ENCODE measurements around the gene GJA3. TPM values are rescaled to one million over a fixed set of nuclear protein-coding genes. Genes with fewer than 3 reads are reported as not detected.
A peak's percentile ranks its signal among the peaks of the same experiment; 100 is the strongest.

The GJA3 gene
- total RNA-seq, 4 donors from 2014 or later = under 0.01 TPM; not detected in 3

DNA sequence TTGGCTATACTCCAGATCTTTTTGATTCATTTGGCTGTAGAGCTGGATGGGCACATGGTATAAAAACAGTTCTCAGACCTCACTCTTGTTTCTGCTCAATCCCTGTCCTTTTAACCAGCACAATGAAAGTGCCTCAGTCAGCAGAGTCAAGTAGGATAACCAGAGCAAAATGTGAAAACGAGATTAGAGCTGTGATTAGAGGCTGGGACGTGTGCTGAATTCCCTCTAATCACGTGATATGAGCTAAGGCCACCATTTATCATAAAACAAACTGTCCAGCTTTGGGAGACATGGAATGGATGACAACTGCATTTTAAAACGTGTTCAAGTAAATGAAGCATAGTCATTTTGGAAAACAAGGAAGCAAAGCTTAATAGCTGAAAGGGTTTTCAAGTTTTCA, 54.1 kb downstream of the GJA3 start:
- 17 to 26% methylated on average over 4 of the region's 4 CpGs for WGBS, 2 donors
- TF ChIP-seq POLR2A (IDR thresholded peaks at IDR 0.05) (no peak), EP300 (IDR thresholded peaks at IDR 0.05) (no peak)
- TF ChIP-seq, protein P1, sequence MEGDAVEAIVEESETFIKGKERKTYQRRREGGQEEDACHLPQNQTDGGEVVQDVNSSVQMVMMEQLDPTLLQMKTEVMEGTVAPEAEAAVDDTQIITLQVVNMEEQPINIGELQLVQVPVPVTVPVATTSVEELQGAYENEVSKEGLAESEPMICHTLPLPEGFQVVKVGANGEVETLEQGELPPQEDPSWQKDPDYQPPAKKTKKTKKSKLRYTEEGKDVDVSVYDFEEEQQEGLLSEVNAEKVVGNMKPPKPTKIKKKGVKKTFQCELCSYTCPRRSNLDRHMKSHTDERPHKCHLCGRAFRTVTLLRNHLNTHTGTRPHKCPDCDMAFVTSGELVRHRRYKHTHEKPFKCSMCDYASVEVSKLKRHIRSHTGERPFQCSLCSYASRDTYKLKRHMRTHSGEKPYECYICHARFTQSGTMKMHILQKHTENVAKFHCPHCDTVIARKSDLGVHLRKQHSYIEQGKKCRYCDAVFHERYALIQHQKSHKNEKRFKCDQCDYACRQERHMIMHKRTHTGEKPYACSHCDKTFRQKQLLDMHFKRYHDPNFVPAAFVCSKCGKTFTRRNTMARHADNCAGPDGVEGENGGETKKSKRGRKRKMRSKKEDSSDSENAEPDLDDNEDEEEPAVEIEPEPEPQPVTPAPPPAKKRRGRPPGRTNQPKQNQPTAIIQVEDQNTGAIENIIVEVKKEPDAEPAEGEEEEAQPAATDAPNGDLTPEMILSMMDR (IDR thresholded peaks at IDR 0.05) = no peak

GRCh38 chr13:20105161-20105689, 55.6 kb downstream of the GJA3 start:
- no peak for TF ChIP-seq EP300 (IDR thresholded peaks at IDR 0.05)
- no peak for TF ChIP-seq POLR2A (IDR thresholded peaks at IDR 0.05)
- TF ChIP-seq, protein P1 (IDR thresholded peaks at IDR 0.05) = no peak
- H3K4me3 ChIP-seq = no peak overlapping the region
- no peak for DNase-seq (ENCODE audit: low spot score in 2 of 2)
- no peak overlapping the region for H3K27ac ChIP-seq
- peaks cover 0 to 30% of the 10 kb centered on the region in 2 donors for H3K27me3 ChIP-seq
- H3K4me1 ChIP-seq = peaks cover 0 to 4% (median 0%) of the 10 kb centered on the region in 4 donors
- WGBS, 2 donors = 87 to 88% methylated on average over 13 of the region's 13 CpGs
- no peaks in the 10 kb centered on the region for H3K36me3 ChIP-seq
- H3K9me3 ChIP-seq = no peaks in the 10 kb centered on the region

More for the DNA sequence above, 54.1 kb downstream of the GJA3 start:
- Histone ChIP-seq H3K36me3 (no peaks in the 10 kb centered on the region), H3K4me3 (no peak overlapping the region), H3K9me3 (no peaks in the 10 kb centered on the region), H3K4me1 (peaks cover 0 to 4% (median 0%) of the 10 kb centered on the region in 4 donors), H3K27me3 (peaks cover 0 to 24% of the 10 kb centered on the region in 2 donors), H3K27ac (no peak overlapping the region)
- no peak for DNase-seq (ENCODE audit: low spot score in 2 of 2)

- H3K27ac ChIP-seq = no peak overlapping the region
- TF ChIP-seq EP300 (IDR thresholded peaks at IDR 0.05) (no peak), POLR2A (IDR thresholded peaks at IDR 0.05) (no peak)
- TF ChIP-seq, protein P1 (IDR thresholded peaks at IDR 0.05) = no peak
- H3K4me3 ChIP-seq = no peak overlapping the region
- H3K27me3 ChIP-seq = peaks cover 0 to 43% of the 10 kb centered on the region in 2 donors
- WGBS, 2 donors = 49 to 57% methylated on average over 9 of the region's 9 CpGs
- H3K36me3 ChIP-seq = no peaks in the 10 kb centered on the region
- peaks cover 0 to 4% (median 0%) of the 10 kb centered on the region in 4 donors for H3K4me1 ChIP-seq
- peak in 1 of 2 donors; percentile 11 for DNase-seq (ENCODE audit: low spot score in 2 of 2)
- H3K9me3 ChIP-seq = no peaks in the 10 kb centered on the region
Observed at GRCh38 chr13:20102525-20103180, 58.2 kb downstream of the GJA3 start.

GRCh38 chr13:20101467-20102316, 59.2 kb downstream of the GJA3 start:
- no peaks in the 10 kb centered on the region for H3K9me3 ChIP-seq
- H3K36me3 ChIP-seq = no peaks in the 10 kb centered on the region
- TF ChIP-seq, protein P1 (IDR thresholded peaks at IDR 0.05) = no peak
- TF ChIP-seq POLR2A (IDR thresholded peaks at IDR 0.05) (no peak), EP300 (IDR thresholded peaks at IDR 0.05) (no peak)
- peaks cover 0 to 43% of the 10 kb centered on the region in 2 donors for H3K27me3 ChIP-seq
- no peak overlapping the region for H3K4me3 ChIP-seq
- peaks cover 0 to 3% (median 0%) of the 10 kb centered on the region in 4 donors for H3K4me1 ChIP-seq
- H3K27ac ChIP-seq = no peak overlapping the region
- no peak for DNase-seq (ENCODE audit: low spot score in 2 of 2)
- 45 to 66% methylated on average over 8 of the region's 8 CpGs for WGBS, 2 donors

All from tibial nerve (tissue), 4 donors.